T-helper 2 cell (primary cell): ENCODE results near the gene CFDP1.
A peak's percentile ranks its signal among the peaks of the same experiment; 100 is the strongest.

ENCODE experiments used
- DNase-seq, 5 experiments: peaks; one replicate each; pipeline versions ENCODE4 v3.0.0 to v3.0.0-alpha.2; 2012 to 2022

CFDP1 gene

GRCh38 chr16:75402821-75403475 lies 30.4 kb downstream of the CFDP1 start:
- peak in 1 of 5 experiments; percentile 37 for DNase-seq

GRCh38 chr16:75402159-75402820 lies 31.0 kb downstream of the CFDP1 start:
- DNase-seq: no peak

- no peak for DNase-seq
These were observed 31.6 kb downstream of the CFDP1 start for GRCh38 chr16:75401691-75402090.

DNA sequence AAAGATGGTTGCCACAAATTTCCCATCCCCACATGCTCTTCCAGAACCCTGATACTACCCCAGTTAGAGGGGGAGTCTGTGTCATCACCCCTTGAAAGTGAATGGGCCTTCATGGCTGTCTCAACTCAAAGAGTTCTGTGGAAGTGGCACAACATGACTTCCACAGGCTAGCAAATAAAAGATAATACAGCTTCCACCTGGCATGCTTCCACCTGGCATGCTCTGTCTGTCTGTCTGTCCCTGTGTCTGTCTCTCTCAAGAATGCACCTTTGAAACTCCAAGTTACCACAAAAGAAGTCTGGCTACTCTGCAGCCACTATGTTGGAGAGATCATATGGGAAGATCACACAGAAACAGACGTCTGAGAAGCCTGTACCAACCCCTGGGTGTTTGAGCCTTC lies 35.0 kb downstream of the CFDP1 start:
- no peak for DNase-seq

- DNase-seq: no peak
These were observed 38.4 kb downstream of the CFDP1 start for GRCh38 chr16:75394941-75395340.

DNA sequence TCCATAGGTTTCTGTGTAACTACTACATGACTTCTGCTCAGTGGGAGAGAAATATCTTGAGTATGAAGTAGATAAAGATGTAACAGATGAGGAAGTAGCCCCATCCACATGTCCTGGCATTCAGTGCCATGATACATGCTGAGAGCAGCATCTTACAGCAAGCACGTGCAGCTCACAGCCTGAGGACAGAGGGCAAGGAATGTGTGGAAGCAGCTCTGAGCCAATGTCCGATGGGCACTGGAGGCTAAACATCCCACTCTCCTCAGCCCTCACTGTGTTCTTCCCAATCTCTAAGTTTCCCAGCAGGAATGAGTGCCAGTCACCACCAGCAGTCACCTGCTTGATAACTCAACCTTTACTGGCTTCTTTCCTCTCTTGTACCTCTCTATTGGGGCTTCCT lies 40.4 kb downstream of the CFDP1 start:
- no peak for DNase-seq

DNA sequence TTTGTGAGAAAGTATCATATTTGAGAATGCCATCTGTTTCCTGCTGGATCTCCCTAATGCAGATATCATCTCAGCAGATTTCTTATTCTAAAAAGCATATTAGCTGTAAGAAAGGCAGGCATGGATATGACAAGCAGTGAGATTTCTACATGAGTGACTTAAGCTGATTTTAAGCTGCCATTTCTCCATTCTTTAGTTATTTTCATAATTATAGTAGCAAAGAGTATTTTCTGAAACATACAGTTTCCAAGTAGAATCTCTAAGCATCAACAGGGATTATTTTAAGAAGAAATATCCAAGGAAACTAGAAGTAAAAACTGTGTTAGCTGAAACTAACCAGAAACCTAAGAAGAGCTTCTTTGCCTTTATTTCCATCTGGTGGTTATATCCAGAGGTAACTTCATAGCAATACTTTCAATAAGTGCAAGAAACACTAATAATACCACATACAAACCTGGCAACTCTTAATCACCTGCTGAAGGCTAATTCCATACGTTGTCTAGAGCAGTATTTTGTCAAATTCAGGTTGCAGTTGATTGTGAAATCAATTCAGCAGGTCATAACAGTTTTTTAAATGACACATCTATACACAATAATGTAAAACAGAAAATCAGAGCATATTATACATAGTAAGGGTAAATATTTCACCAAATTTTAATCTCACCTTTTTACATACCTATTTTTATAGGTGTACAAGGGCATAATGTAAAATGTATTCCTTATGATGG lies 42.2 kb downstream of the CFDP1 start:
- no peak for DNase-seq

DNA sequence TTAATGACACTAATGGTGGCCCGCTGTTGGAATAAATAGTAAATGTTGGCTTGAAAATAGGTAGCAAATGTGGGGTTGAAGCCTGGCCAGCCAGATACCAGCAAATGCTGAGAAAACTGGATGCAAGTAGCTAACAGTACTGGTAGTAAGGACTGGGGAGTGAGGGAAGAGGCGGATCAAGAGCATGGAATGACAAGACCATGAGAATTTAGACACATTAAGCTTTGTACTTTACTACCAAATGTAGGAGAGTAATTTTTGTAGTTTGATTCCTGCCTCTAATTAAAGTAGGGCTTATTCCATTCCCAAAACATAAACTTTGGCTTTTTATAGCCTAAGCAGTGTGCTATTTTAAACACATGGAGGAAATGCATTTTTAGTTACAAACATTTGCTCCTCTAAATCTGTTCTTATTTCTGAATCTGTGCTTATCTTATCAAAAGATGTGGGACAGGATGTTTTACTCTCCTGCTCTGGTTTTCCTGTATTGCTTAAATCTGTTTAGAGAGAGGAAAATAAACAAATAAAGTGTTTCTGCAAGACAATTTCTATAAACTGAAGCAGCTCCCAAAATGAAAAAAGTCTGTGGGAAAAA lies 44.1 kb downstream of the CFDP1 start:
- no peak for DNase-seq

- DNase-seq: no peak
These were observed 45.4 kb downstream of the CFDP1 start for GRCh38 chr16:75387951-75388350.

DNA sequence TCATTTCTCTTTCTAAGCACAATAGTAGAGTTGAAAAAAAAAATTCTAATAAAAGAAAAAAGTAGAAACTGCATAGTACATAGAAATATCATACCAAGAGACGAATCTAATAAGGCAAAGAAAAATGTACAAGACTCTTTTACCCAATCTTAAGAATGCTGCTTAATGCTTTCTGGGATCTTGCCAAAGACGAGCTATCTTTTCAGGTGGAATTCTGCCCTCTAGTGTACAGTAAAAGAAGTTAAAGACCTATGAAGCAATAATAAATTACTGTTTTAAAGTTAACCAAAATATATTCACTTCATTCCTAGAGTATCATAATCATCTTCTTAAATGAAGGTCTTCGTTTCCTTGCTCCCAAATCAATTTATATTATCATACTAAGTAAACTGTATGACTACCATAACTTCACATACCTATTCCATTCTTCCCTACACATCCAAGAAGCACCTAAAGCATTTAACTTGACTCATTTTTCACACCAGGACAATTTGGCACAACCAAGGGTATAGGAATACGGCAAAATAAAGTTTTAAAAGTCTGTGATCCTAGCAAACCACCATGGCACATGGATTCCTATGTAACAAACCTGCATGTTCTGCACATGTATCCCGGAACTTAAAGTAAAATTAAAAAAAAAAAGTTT lies 47.7 kb downstream of the CFDP1 start:
- peak in 2 of 5 experiments; percentile 20 to 67 for DNase-seq

- no peak for DNase-seq
These were observed 50.2 kb downstream of the CFDP1 start for GRCh38 chr16:75383141-75383540.

DNA sequence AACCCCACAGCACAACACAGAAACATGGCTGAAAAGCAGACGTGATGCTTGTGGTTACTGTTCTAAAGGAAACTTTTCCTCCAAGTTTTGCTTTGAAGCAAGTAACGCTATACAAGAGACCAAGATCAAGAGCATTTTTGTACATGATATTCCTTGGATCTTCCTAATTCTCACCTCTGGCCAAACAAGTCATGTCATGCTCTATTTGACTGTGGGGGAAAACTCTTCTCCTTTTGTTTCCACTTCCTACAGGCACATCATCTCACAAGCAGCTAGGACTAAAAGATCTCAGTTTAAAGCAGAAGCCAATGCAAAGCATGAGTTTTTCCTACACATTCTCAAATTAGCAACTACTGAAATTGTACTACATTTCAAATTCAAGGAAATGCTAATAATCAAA lies 50.7 kb downstream of the CFDP1 start:
- DNase-seq: no peak

- DNase-seq: peak in 1 of 5 experiments; percentile 17
These were observed 52.4 kb downstream of the CFDP1 start for GRCh38 chr16:75380870-75381269.

DNA sequence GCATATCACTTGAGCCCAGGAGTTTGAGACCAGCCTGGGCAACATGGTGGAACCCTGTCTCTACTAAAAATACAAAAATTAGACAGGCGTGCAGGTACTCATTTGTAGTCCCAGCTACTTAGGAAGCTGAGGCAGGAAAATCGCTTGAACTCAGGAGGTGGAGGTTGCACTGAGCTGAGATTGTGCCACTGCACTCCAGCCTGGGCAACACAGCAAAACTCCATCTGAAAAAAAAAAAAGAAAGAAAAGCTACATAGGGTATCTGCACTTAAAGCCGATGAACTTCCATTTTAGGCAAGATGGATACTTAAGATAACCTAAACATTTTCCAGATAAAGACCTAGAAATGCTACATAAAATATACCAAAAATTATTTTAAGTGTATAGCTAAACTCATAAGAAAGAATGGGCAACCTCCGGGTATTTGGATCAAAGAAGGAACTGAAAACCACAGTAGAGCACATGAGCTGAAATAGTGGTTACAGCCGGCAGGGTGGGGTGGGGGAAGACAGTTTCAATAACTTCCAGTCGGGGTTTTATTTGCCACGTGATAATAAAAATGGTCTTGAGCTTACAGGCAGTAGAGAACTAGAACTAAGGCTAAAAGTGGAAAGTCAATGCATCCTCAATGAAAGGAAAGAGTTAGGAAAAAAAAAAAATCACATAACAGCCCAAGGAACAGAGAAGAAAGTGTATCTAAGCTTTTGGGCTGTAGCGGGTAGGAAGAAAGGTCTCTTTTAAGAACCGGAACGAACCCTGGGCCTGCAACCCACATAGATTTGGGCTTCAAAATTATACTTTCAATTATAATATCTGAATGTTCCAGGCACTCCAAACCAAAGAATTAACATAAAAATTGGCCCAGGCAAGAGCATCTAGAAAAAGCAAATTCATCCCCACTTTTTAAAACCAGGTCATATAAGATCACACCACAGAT lies 53.1 kb downstream of the CFDP1 start:
- DNase-seq: peak in 3 of 5 experiments; percentile 33 to 69 (median 34)

GRCh38 chr16:75379339-75379738 lies 54.0 kb downstream of the CFDP1 start:
- peak in 1 of 5 experiments; percentile 19 for DNase-seq

DNA sequence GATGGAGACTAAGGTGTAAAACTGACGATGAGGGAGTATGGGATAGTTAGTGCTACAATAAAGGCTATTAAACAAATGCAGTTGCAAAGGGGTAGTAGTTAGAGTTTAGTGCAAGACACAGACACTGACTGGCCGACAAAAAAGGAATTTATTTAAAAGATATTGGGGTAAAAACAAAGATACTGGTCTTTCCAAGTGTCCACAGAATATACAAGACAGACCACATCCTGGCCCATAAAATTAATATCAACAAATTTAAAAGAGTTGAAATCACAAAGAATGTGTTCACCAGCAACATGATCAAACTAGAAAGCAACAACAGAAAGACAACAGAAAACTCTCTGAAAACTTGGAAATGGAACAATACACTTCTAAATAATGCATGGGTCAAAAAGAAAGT lies 54.7 kb downstream of the CFDP1 start:
- no peak for DNase-seq

GRCh38 chr16:75377729-75378386 lies 55.4 kb downstream of the CFDP1 start:
- no peak for DNase-seq

- DNase-seq: no peak
These were observed 56.7 kb downstream of the CFDP1 start for GRCh38 chr16:75376475-75377161.

- DNase-seq: no peak
These were observed 58.9 kb downstream of the CFDP1 start for GRCh38 chr16:75374388-75374787.

DNA sequence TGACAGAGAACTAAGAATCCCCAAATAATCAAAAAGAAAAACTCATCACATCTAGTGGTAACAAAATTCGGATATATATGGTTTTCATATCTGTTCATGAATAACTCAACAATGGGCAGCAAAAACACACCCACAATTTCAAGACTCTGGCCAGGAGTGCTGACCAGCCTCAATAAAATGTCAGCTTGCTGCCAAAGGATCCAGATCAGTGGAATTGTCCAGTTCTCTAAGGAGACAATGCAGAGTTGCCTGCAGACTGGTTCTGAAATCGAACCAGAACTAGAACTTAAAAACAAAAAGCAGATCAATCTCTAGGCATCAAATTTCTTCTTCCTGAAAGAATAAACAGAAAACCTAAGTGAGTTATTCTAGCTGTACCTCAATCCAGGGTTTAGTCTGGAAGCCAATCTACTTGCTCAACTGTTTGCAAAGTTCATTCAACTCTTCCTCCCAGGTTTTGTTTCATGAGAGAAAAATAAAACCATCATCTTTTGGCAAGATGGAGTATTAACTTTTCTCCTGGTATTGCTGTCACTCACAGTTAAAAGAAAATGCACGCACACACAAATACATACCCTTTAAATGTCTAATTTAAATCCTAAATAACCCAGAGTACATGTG lies 61.0 kb downstream of the CFDP1 start:
- no peak for DNase-seq
